Central memory CD8-positive, alpha-beta T cell (primary cell): Measurements from ENCODE around the gene GHRL.
A peak's percentile ranks its signal among the peaks of the same experiment; 100 is the strongest.
"Not testable (repeated sequence)": the region's sequence is repeated elsewhere in the genome, so short reads cannot be mapped to it uniquely, and the experiment has no call there.

Experiments used
- ATAC-seq: fragments of 150-1000 bp; cut with Tn5 transposase; replicated peaks from 2 replicates; pipeline ENCODE4 v1.10.0; 2022; ENCODE audit warnings: mild to moderate bottlenecking, moderate FRiP score, moderate number of reproducible peaks; ENCODE audit not compliant: poor library complexity, severe bottlenecking; ENCODE audit errors: extremely low read depth
- DNase-seq, 2 donors: peaks; one replicate each; pipeline ENCODE4 v3.0.0; 2021; ENCODE audit warnings: low spot score in 2 of 2
- H3K27ac Mint-ChIP-seq: one replicate; pipeline ENCODE4 v1.8.0; 2022; ENCODE audit warnings: low read depth, mild to moderate bottlenecking, moderate library complexity, mixed read lengths
- H3K27me3 Mint-ChIP-seq: one replicate; pipeline ENCODE4 v1.8.0; 2022; ENCODE audit warnings: mixed read lengths
- H3K36me3 Mint-ChIP-seq: one replicate; pipeline ENCODE4 v1.8.0; 2022; ENCODE audit warnings: mild to moderate bottlenecking, moderate library complexity, mixed read lengths; ENCODE audit not compliant: insufficient read depth
- H3K4me1 Mint-ChIP-seq: one replicate; pipeline ENCODE4 v1.8.0; 2022; ENCODE audit warnings: mixed read lengths
- H3K4me3 Mint-ChIP-seq: one replicate; pipeline ENCODE4 v1.8.0; 2022; ENCODE audit warnings: mild to moderate bottlenecking, moderate library complexity, mixed read lengths
- H3K9me3 Mint-ChIP-seq: one replicate; pipeline ENCODE4 v1.8.0; 2022; ENCODE audit warnings: mixed read lengths

The GHRL gene

DNA sequence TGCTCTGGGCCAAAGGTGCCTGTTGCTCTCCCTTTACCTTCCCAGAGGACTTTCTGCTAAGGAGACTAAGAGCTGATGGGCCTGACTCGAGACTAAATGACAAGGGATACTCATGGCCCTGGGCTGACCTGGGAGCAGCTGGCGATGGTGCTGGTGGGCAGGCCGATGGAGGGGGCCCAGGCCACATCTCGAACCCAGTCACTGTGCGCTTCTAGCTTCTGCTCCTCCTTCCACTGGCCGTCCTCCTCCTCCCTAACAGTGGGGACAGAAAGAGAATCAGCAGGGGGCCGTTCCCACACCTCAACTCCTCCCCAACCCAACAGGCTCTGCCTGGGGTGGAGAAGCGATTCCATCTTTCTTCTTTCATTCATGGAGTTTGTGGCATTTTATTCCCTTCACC, 12.2 kb upstream of the GHRL start:
- no peak for ATAC-seq

GRCh38 chr3:10303785-10304184, 11.0 kb upstream of the GHRL start:
- no peaks in the 10 kb centered on the region for H3K27me3 Mint-ChIP-seq
- no peaks in the 10 kb centered on the region for H3K9me3 Mint-ChIP-seq
- no peak overlapping the region for H3K4me3 Mint-ChIP-seq
- peaks cover 50% of the 10 kb centered on the region for H3K36me3 Mint-ChIP-seq
- no peaks in the 10 kb centered on the region for H3K4me1 Mint-ChIP-seq
- ATAC-seq = no peak
- no peak for DNase-seq
- H3K27ac Mint-ChIP-seq = peak overlapping the region; percentile 25

More for the DNA sequence above, 12.2 kb upstream of the GHRL start:
- Mint-ChIP-seq H3K27ac (no peak overlapping the region), H3K9me3 (no peaks in the 10 kb centered on the region), H3K4me3 (no peak overlapping the region), H3K4me1 (no peaks in the 10 kb centered on the region), H3K36me3 (peaks cover 56% of the 10 kb centered on the region), H3K27me3 (no peaks in the 10 kb centered on the region)
- DNase-seq = no peak

DNA sequence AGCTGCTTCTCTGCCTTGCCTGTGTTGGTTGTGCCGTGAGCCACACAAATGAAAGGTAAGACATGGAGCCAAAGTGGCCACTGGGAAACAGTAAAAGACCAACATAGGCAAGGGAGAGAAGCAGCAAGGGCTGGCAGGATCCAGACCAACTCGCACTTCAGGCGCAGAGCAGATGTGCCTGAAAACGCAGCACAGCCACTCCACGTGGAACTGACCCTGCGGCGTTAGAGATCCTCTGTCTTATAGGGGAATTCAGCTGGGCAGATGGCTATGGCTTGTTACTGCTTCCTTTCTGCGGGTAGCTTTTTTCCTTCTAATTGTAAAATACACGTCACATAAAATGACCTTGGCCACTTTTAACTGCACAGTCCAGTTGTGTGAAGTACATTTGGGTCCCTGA, 10.4 kb upstream of the GHRL start:
- Mint-ChIP-seq H3K36me3 (peaks cover 47% of the 10 kb centered on the region), H3K9me3 (no peaks in the 10 kb centered on the region), H3K4me3 (no peak overlapping the region), H3K27ac (peak overlapping the region; percentile 25), H3K4me1 (no peaks in the 10 kb centered on the region), H3K27me3 (no peaks in the 10 kb centered on the region)
- no peak for ATAC-seq
- DNase-seq = no peak

- Mint-ChIP-seq H3K4me3 (no peak overlapping the region), H3K4me1 (no peaks in the 10 kb centered on the region), H3K36me3 (peaks cover 47% of the 10 kb centered on the region), H3K27me3 (no peaks in the 10 kb centered on the region), H3K9me3 (no peaks in the 10 kb centered on the region), H3K27ac (peak overlapping the region; percentile 86)
- ATAC-seq (no peak), DNase-seq (no peak)
Measured at GRCh38 chr3:10300087-10300486, 7.3 kb upstream of the GHRL start.

- Mint-ChIP-seq H3K36me3 (peaks cover 50% of the 10 kb centered on the region), H3K27ac (peak overlapping the region; percentile 86), H3K4me1 (no peaks in the 10 kb centered on the region), H3K27me3 (no peaks in the 10 kb centered on the region), H3K4me3 (no peak overlapping the region), H3K9me3 (no peaks in the 10 kb centered on the region)
- no peak for DNase-seq
- no peak for ATAC-seq
Measured at GRCh38 chr3:10299679-10300078, 6.9 kb upstream of the GHRL start.

DNA sequence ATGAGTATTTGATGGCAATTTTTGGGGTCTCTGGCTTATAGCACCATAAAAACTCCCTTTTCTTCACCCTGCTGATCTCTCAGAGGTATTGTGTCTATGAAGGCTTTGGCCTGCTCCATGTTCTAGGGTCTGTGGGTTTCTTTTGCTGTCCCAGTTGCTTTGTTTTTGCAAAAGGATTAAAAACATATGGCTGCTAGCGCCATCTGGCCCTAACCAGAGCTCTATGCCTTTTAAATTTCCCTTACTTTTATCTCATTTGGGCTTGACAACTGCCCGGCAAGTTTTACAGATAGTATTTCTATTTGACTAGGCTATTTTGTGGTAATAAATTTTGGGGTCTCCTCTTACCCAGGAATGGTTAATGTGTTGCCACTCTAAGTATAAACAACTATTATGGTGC, 6.4 kb upstream of the GHRL start:
- Mint-ChIP-seq H3K4me1 (no peaks in the 10 kb centered on the region), H3K4me3 (no peak overlapping the region), H3K36me3 (peaks cover 47% of the 10 kb centered on the region), H3K27ac (peak overlapping the region; percentile 86), H3K27me3 (no peaks in the 10 kb centered on the region), H3K9me3 (no peaks in the 10 kb centered on the region)
- ATAC-seq (no peak), DNase-seq (no peak)

DNA sequence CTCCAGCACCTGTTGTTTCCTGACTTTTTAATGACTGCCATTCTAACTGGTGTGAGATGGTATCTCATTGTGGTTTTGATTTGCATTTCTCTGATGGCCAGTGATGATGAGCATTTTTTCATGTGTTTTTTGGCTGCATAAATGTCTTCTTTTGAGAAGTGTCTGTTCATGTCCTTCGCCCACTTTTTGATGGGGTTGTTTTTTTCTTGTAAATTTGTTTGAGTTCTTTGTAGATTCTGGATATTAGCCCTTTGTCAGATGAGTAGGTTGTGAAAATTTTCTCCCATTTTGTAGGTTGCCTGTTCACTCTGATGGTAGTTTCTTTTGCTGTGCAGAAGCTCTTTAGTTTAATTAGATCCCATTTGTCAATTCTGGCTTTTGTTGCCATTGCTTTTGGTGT, 5.3 kb upstream of the GHRL start:
- H3K4me1 Mint-ChIP-seq, H3K27ac Mint-ChIP-seq, DNase-seq, H3K4me3 Mint-ChIP-seq, ATAC-seq, H3K9me3 Mint-ChIP-seq, H3K27me3 Mint-ChIP-seq: not testable (repeated sequence)
- peaks cover 42% of the 10 kb centered on the region for H3K36me3 Mint-ChIP-seq

GRCh38 chr3:10294030-10294586, 1.4 kb upstream of the GHRL start:
- DNase-seq (no peak), ATAC-seq (no peak)
- Mint-ChIP-seq H3K4me3 (no peak overlapping the region), H3K36me3 (peaks cover 24% of the 10 kb centered on the region), H3K4me1 (peaks cover 6% of the 10 kb centered on the region), H3K27ac (no peak overlapping the region), H3K27me3 (no peaks in the 10 kb centered on the region), H3K9me3 (no peaks in the 10 kb centered on the region)

DNA sequence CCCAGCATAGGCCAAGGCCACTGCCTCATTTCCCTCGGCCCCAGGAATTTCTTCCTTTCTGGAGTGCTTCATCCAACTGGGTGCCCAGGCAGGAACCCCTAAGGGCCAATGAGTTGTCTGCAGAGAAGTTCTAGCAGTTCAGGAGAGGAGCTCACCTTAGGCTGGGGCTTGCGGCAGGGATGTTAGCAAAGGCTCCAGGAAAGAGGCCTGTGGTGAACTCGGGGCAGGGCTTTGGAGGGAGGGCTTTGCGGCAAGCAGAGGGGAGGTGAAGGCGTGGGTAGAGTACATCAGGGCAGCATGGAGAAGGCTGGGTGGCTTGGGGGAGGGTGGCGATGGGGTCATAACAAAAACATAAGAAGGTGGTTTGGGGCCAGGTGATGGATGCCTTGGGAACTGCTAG, 1.1 kb downstream of the GHRL start:
- H3K9me3 Mint-ChIP-seq = no peaks in the 10 kb centered on the region
- H3K4me1 Mint-ChIP-seq = peaks cover 14% of the 10 kb centered on the region
- no peaks in the 10 kb centered on the region for H3K27me3 Mint-ChIP-seq
- ATAC-seq = no peak
- peaks cover 25% of the 10 kb centered on the region for H3K36me3 Mint-ChIP-seq
- H3K27ac Mint-ChIP-seq = no peak overlapping the region
- no peak overlapping the region for H3K4me3 Mint-ChIP-seq
- DNase-seq = no peak

DNA sequence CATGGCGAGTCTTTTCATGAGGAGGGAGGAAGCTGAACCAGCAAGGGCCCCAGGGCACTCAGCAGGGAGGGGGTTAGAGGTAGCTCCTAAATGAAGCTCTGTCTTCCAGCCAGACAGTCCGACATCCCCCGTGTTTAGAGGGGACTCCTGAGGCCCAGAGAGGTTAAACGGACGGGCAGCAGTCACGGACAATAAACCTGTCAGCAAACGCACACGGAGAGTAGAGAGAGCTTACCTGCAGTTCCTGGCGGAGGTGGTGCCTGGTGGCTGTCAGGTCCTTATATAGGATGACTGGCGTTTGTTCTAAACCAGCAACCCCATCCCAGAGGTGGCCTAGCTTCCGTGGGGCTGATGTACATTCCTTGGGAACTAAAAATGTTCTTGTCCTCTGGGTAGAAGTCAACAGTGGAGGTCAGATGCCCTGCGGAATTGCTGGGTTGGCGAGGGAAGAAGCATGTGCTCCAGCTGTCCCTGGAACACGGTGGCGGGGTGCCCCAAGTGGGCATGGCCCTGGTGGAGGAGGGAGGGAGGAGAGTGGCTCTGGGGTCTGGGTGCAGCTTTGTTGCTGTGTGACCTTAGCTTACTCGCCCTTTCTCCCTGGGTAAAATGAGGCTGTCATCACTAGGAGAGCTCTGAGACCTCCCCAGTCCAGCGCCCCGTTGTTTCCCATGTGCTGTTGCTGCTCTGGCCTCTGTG, 2.1 kb downstream of the GHRL start:
- Mint-ChIP-seq H3K27me3 (no peaks in the 10 kb centered on the region), H3K4me3 (no peak overlapping the region), H3K27ac (no peak overlapping the region), H3K4me1 (peaks cover 14% of the 10 kb centered on the region), H3K9me3 (no peaks in the 10 kb centered on the region), H3K36me3 (peaks cover 20% of the 10 kb centered on the region)
- DNase-seq = no peak
- ATAC-seq = no peak

- Mint-ChIP-seq H3K4me3 (no peak overlapping the region), H3K27ac (peak overlapping the region; percentile 29), H3K9me3 (no peaks in the 10 kb centered on the region), H3K4me1 (peaks cover 21% of the 10 kb centered on the region), H3K36me3 (peaks cover 14% of the 10 kb centered on the region), H3K27me3 (no peaks in the 10 kb centered on the region)
- DNase-seq (no peak), ATAC-seq (no peak)
Measured at GRCh38 chr3:10289787-10290355, 2.9 kb downstream of the GHRL start.

DNA sequence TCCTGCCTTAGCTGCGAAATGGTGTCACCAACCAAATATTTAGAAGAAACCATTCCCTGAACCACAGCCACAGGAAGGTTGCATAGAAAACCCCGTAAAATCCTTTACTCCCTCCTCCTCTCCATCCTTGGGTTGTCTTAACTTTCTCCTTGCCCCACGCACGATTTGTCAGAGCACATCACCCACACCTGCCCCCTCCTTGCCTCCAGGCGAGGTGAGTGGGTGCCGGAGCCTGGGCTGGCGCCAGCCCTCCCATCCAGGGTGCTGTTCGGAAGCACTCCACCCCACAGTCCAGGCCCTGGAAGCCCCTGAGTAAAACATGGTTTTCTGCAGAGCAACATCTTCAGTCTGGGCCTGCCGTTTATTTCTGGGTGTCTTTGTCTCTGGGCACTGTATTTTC, 3.7 kb downstream of the GHRL start:
- Mint-ChIP-seq H3K4me3 (no peak overlapping the region), H3K27me3 (no peaks in the 10 kb centered on the region), H3K9me3 (no peaks in the 10 kb centered on the region), H3K4me1 (peaks cover 29% of the 10 kb centered on the region), H3K27ac (no peak overlapping the region), H3K36me3 (peaks cover 12% of the 10 kb centered on the region)
- no peak for ATAC-seq
- no peak for DNase-seq

DNA sequence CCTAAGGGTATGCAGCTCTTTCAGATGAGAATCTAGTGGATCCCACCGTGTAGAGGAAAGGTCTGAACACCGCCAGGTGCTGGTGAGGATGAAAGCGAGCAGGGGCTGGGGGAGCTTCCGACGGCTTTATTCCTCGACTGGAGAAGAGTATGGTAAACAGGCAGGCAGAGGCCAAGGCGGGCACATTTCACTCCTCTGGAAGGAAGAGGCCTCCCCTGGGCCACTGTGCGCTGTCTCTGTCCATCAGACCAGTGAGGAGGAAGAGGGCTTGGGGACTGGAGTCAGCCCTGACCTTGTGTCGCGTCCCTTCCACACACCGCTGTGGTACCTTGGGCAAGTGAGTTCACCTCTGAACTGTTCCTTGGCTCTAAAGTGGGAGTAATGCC, 4.2 kb downstream of the GHRL start:
- H3K27ac Mint-ChIP-seq = no peak overlapping the region
- no peaks in the 10 kb centered on the region for H3K27me3 Mint-ChIP-seq
- no peaks in the 10 kb centered on the region for H3K9me3 Mint-ChIP-seq
- peaks cover 31% of the 10 kb centered on the region for H3K4me1 Mint-ChIP-seq
- ATAC-seq = no peak
- no peak overlapping the region for H3K4me3 Mint-ChIP-seq
- no peak for DNase-seq
- peaks cover 12% of the 10 kb centered on the region for H3K36me3 Mint-ChIP-seq
